ENCODE results near the gene TAB3.
"Not testable (repeated sequence)": the region's sequence is repeated elsewhere in the genome, so short reads cannot be mapped to it uniquely, and the experiment has no call there.

The TAB3 gene

DNA sequence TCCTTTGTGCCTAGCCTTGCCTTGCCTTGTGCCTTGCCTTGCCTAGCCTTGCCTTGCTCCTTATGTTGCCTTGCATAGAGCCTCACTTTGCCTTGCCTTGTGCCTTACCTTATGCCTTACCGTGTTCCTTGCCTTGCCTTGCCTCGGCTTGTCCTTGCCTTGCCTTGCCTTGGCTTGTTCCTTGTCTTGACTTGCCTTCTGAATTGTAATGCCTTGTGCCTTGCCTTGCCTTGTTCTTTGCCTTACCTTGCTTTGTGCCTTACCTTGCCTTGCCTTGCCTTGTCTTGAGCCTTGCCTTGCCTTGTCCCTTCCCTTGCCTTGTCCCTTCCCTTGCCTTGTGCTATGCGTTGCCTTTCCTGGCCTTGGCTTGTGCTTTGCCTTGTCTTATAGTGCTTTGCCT lies 90.2 kb downstream of the TAB3 start:
- Histone ChIP-seq H3K27ac (no peak overlapping the region), H3K27me3 (ENCODE audit: insufficient read depth, low read depth) (no peaks in the 10 kb centered on the region), H3K9ac (no peak overlapping the region), H4K20me1 (ENCODE audit: insufficient read depth) (no peaks in the 10 kb centered on the region), H3K79me2 (ENCODE audit: insufficient read depth, low read depth) (no peaks in the 10 kb centered on the region), H3K4me3 (IDR thresholded peaks at IDR 0.05; ENCODE audit: insufficient read depth, low read depth, low read length) (no peak overlapping the region), H3K4me2 (no peak overlapping the region), H3K36me3 (ENCODE audit: insufficient read depth) (no peaks in the 10 kb centered on the region), H2AFZ (ENCODE audit: low read depth) (no peak overlapping the region), H3K4me1 (ENCODE audit: low read depth, poor library complexity, severe bottlenecking) (no peaks in the 10 kb centered on the region)
- TF ChIP-seq, protein P1, sequence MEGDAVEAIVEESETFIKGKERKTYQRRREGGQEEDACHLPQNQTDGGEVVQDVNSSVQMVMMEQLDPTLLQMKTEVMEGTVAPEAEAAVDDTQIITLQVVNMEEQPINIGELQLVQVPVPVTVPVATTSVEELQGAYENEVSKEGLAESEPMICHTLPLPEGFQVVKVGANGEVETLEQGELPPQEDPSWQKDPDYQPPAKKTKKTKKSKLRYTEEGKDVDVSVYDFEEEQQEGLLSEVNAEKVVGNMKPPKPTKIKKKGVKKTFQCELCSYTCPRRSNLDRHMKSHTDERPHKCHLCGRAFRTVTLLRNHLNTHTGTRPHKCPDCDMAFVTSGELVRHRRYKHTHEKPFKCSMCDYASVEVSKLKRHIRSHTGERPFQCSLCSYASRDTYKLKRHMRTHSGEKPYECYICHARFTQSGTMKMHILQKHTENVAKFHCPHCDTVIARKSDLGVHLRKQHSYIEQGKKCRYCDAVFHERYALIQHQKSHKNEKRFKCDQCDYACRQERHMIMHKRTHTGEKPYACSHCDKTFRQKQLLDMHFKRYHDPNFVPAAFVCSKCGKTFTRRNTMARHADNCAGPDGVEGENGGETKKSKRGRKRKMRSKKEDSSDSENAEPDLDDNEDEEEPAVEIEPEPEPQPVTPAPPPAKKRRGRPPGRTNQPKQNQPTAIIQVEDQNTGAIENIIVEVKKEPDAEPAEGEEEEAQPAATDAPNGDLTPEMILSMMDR (conservative IDR thresholded peaks at IDR 0.05; ENCODE audit: low read depth, low read length) = no peak

DNA sequence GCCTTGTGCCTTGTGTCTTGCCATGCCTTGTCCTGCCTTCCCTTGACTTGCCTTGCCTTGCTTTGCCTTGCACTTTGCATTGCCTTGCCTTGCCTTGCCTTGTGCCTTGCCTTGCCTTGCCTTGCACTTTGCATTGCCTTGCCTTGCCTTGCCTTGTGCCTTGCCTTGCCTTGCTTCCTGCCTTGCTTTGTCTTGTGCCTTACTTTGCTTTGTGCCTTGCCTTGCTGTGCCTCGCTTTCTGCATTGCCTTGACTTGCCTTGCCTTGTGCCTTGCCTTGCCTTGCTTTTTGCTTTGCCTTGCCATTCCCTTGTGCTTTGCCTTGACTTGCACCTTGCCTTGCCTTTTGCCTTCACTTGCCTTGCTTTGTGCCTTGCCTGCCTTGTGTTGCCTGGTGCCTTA lies 91.8 kb downstream of the TAB3 start:
- not testable (repeated sequence) for H3K36me3 ChIP-seq (ENCODE audit: insufficient read depth); H2AFZ ChIP-seq (ENCODE audit: low read depth); H3K4me1 ChIP-seq (ENCODE audit: low read depth, poor library complexity, severe bottlenecking); H3K27ac ChIP-seq; H3K79me2 ChIP-seq (ENCODE audit: insufficient read depth, low read depth); H3K4me2 ChIP-seq; H3K27me3 ChIP-seq (ENCODE audit: insufficient read depth, low read depth); H4K20me1 ChIP-seq (ENCODE audit: insufficient read depth); H3K4me3 ChIP-seq (IDR thresholded peaks at IDR 0.05; ENCODE audit: insufficient read depth, low read depth, low read length); H3K9ac ChIP-seq

DNA sequence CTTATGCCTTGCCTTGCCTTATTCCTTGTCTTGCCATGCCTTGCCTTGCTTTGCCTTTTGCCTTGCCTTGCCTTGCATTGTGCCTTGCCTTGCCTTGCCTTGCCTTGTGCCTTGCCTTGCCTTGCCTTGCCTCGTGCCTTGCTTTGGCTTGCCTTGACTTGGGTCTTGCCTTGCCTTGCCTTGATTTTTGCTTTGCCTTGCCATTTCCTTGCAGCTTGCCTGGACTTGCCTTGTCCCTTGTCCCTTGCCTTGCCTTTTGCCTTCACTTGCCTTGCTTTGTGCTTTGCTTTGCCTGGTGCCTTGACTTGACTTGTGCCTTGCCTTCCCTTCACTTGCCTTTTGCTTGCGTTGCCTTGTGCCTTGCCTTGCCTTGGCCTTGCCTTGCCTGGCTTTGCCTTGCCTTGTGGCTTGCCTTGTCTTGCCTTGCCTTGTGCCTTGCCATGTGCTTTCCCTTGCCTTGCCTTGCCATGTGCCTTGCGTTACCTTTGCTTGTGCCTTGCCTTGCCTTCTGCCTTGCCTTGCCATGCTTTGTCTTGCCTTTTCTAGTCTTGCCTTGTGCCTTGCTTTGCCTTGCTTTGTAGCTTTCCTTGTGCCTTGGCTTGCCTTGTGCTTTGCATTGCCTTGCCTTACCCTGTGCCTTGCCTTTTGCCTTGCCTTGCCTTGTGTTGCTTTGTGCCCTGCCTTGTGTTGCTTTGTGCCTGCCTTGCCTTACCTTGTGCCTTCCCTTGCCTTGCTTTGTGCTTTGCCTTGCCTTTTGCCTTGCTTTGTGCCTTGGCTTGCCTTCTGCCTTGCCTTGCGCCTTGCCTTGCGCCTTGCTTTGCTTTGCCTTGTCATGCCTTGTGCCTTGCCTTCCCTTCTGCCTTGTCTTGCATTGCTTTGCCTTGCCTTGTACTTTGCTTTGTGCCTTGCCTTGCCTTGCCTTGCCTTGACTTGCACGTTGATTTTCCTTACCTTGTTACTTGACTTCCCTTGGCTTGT lies 92.8 kb downstream of the TAB3 start:
- Histone ChIP-seq H2AFZ (ENCODE audit: low read depth) (no peak overlapping the region), H3K4me1 (ENCODE audit: low read depth, poor library complexity, severe bottlenecking) (no peaks in the 10 kb centered on the region), H3K79me2 (ENCODE audit: insufficient read depth, low read depth) (no peaks in the 10 kb centered on the region), H3K4me2 (no peak overlapping the region), H3K36me3 (ENCODE audit: insufficient read depth) (no peaks in the 10 kb centered on the region), H4K20me1 (ENCODE audit: insufficient read depth) (no peaks in the 10 kb centered on the region), H3K4me3 (IDR thresholded peaks at IDR 0.05; ENCODE audit: insufficient read depth, low read depth, low read length) (no peak overlapping the region), H3K27me3 (ENCODE audit: insufficient read depth, low read depth) (no peaks in the 10 kb centered on the region), H3K27ac (no peak overlapping the region), H3K9ac (no peak overlapping the region)
- TF ChIP-seq, protein P1 (conservative IDR thresholded peaks at IDR 0.05; ENCODE audit: low read depth, low read length) = no peak

DNA sequence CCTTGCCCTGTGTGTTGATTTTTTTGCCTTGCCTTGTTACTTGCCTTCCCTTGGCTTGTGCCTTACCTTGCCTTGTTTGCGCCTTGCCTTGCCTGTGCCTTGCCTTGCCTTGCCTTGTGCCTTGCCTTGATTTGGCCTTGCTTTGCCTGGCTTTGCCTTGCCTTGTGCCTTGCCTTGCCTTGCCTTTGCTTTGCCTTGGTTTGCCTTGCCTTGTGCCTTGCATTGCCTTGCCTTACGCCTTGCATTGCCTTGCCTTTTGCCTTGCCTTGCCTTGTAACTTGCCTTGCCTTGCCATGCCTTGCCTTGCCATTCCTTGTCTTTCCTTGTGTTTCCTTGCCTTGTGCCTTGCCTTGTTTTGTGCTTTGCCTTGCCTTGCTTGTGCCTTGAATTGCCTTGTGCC lies 94.6 kb downstream of the TAB3 start:
- no peaks in the 10 kb centered on the region for H3K27me3 ChIP-seq (ENCODE audit: insufficient read depth, low read depth)
- H3K36me3 ChIP-seq (ENCODE audit: insufficient read depth) = no peaks in the 10 kb centered on the region
- H4K20me1 ChIP-seq (ENCODE audit: insufficient read depth) = no peaks in the 10 kb centered on the region
- H3K79me2 ChIP-seq (ENCODE audit: insufficient read depth, low read depth) = no peaks in the 10 kb centered on the region
- TF ChIP-seq, protein P1 (conservative IDR thresholded peaks at IDR 0.05; ENCODE audit: low read depth, low read length) = no peak
- H3K27ac ChIP-seq = no peak overlapping the region
- no peak overlapping the region for H3K4me3 ChIP-seq (IDR thresholded peaks at IDR 0.05; ENCODE audit: insufficient read depth, low read depth, low read length)
- no peak overlapping the region for H3K9ac ChIP-seq
- H3K4me1 ChIP-seq (ENCODE audit: low read depth, poor library complexity, severe bottlenecking) = no peaks in the 10 kb centered on the region
- H3K4me2 ChIP-seq = no peak overlapping the region
- no peak overlapping the region for H2AFZ ChIP-seq (ENCODE audit: low read depth)

DNA sequence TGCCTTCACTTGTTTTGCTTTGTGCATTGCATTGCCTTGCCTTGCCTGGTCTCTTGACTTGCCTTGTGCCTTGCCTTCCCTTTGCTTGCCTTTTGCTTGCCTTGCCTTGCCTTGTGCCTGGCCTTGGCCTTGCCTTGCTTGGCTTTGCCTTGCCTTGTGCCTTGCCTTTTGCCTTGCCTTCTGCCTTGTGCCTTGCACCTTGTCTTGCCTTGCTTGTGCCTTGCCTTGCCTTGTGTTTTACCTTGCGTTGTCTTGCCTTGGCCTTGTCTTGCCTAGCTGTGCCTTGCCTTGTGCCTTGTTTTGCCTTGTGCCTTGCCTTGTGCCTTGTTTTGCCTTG lies 95.3 kb downstream of the TAB3 start:
- no peaks in the 10 kb centered on the region for H3K79me2 ChIP-seq (ENCODE audit: insufficient read depth, low read depth)
- no peaks in the 10 kb centered on the region for H3K27me3 ChIP-seq (ENCODE audit: insufficient read depth, low read depth)
- no peak overlapping the region for H3K27ac ChIP-seq
- H3K4me2 ChIP-seq = no peak overlapping the region
- H2AFZ ChIP-seq (ENCODE audit: low read depth) = no peak overlapping the region
- TF ChIP-seq, protein P1 (conservative IDR thresholded peaks at IDR 0.05; ENCODE audit: low read depth, low read length) = no peak
- no peak overlapping the region for H3K4me3 ChIP-seq (IDR thresholded peaks at IDR 0.05; ENCODE audit: insufficient read depth, low read depth, low read length)
- no peaks in the 10 kb centered on the region for H4K20me1 ChIP-seq (ENCODE audit: insufficient read depth)
- H3K9ac ChIP-seq = no peak overlapping the region
- H3K4me1 ChIP-seq (ENCODE audit: low read depth, poor library complexity, severe bottlenecking) = no peaks in the 10 kb centered on the region
- no peaks in the 10 kb centered on the region for H3K36me3 ChIP-seq (ENCODE audit: insufficient read depth)
